Vagina (tissue), 2 donors: ENCODE data around the gene PRKAR1B. TPM values are rescaled to one million over a fixed set of nuclear protein-coding genes. Genes with fewer than 3 reads are reported as not detected.

Source experiments
- DNase-seq, 2 donors: peaks; one replicate each; pipeline ENCODE4 v3.0.0-alpha.2; 2017; ENCODE audit errors: extremely low spot score in 2 of 2
- H3K27ac ChIP-seq: fragments of 200-600 bp; sonication (generic); one replicate; pipeline ENCODE4 v1.5.1; 2019
- H3K27me3 ChIP-seq: fragments of 200-600 bp; sonication (generic); one replicate; pipeline ENCODE4 v1.5.1; 2019
- H3K36me3 ChIP-seq, 2 donors: fragments of 200-600 bp; sonication (generic); one replicate each; pipeline ENCODE4 v1.5.1; 2017 to 2019
- H3K4me1 ChIP-seq: fragments of 200-600 bp; sonication (generic); one replicate; pipeline ENCODE4 v1.5.1; 2019
- H3K4me3 ChIP-seq, 2 donors: fragments of 200-600 bp; sonication (generic); 1 replicate in 1 of 2; 2 replicates in 1 of 2; pipeline ENCODE4 v1.5.1; 2016 to 2019
- H3K9me3 ChIP-seq: fragments of 200-600 bp; sonication (generic); one replicate; pipeline ENCODE4 v1.5.1; 2019
- POLR2A ChIP-seq, 2 donors: fragments of 450-650 bp; IDR thresholded peaks; one replicate each; pipeline ENCODE4 v1.6.1; 2017; ENCODE audit warnings: antibody characterized with exemption in 2 of 2, mild to moderate bottlenecking in 2 of 2, moderate library complexity in 2 of 2
- POLR2AphosphoS5 ChIP-seq, 2 donors: sonication (generic); formaldehyde crosslinking; IDR thresholded peaks; one replicate each; pipeline ENCODE4 v1.9.0; 2017; ENCODE audit warnings: antibody characterized with exemption in 2 of 2, mild to moderate bottlenecking in 2 of 2, low read depth in 1 of 2; ENCODE audit not compliant: insufficient read depth in 1 of 2
- intact Hi-C: fragments of 100-400 bp; cut with DNase I; formaldehyde crosslinking; loops from one replicate; pipeline ENCODE4 v1.15.1; 2023
- total RNA-seq: library from RNA; depleted of rRNA; stranded (reverse); fragments of >200 nt; gene quantifications from one replicate; pipeline ENCODE4 v1.2.3, GENCODE V29; 2016
- TF ChIP-seq, protein P1 (sequence below), 3 experiments: fragments of 450-650 bp in 2 of 3; fragments of 200-600 bp in 1 of 3; sonication (generic) in 1 of 3; IDR thresholded peaks; one replicate each; pipeline ENCODE4 v1.5.1; 2017 to 2019; ENCODE audit warnings: antibody characterized with exemption in 3 of 3, mild to moderate bottlenecking in 2 of 3, moderate library complexity in 2 of 3

The PRKAR1B gene
- total RNA-seq, 1 donor from 2014 or later: 31.4 TPM

DNA sequence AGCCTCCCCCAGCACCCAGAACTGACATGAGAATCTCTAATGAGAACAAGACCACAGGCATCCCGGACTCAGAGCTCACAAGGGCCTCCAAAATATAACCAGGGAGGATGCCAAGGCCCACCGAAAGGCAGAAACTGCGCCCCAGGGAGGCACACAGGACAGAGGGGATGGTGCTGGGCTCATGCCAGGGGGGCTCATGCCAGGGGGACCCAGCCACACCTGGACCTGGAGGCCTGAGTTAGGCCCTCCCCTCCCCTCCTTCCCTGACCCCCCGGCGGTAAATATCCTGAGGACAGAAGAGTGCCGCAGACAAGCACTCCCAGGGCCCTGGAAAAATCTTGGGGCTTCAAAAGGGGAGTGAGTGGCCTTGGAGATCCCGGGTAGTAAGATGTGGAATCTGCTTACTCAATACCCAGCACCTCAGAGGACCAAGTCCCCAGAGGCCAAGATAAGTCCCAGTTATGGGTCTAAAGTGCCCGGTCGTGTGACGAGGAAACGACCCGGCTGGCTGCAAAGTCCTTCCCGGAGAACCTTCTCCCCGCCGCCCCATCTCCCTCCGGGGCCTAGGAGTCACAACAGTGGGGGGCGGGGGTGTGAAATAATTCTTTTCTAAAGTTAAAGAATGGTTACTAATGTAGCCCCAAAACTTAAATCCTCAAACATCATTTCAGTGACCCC is 219.3 kb downstream of the PRKAR1B start:
- peaks cover 0 to 5% of the 10 kb centered on the region in 2 donors for H3K36me3 ChIP-seq

DNA sequence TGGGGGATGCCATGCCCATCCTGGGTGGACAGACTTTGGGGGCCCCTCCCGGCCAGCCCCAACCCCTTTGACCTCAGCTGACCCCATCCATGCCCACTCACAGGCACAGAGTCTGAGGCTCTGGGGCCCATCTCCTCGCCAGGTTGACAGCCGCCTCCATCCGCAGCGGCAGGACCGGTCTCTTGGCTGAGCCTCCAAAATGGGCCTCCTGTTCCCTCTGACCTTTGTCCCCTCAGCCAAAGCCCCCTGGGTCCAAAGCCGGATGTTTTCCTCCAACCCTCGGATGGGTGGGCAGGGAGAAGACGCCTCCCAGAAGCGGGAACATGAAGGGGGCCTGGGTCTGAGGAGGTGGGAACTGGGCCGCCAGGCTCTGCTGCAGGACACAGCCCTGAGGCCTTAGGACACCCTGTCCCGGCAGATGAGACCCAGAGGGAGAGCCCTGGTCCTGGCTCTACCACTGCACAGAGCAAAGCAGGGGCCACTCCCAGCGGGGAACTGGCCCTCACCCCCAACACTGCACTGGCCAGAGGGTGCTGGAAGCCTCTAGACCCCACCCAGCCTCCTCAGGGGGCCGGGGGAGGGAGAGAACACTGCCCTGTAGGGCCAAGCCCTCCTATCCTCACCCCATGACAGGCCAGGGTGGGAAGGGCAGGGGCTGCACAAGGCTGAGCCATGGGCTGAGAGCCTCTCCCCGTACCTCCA is 220.0 kb downstream of the PRKAR1B start:
- H3K27me3 ChIP-seq: no peaks in the 10 kb centered on the region
- H3K4me1 ChIP-seq: peaks cover 22% of the 10 kb centered on the region
- H3K4me3 ChIP-seq: no peak overlapping the region
- no peaks in the 10 kb centered on the region for H3K9me3 ChIP-seq
- no peak for DNase-seq
- intact Hi-C loops: no loop called here
- H3K27ac ChIP-seq: no peak overlapping the region
- TF ChIP-seq, protein P1, sequence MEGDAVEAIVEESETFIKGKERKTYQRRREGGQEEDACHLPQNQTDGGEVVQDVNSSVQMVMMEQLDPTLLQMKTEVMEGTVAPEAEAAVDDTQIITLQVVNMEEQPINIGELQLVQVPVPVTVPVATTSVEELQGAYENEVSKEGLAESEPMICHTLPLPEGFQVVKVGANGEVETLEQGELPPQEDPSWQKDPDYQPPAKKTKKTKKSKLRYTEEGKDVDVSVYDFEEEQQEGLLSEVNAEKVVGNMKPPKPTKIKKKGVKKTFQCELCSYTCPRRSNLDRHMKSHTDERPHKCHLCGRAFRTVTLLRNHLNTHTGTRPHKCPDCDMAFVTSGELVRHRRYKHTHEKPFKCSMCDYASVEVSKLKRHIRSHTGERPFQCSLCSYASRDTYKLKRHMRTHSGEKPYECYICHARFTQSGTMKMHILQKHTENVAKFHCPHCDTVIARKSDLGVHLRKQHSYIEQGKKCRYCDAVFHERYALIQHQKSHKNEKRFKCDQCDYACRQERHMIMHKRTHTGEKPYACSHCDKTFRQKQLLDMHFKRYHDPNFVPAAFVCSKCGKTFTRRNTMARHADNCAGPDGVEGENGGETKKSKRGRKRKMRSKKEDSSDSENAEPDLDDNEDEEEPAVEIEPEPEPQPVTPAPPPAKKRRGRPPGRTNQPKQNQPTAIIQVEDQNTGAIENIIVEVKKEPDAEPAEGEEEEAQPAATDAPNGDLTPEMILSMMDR (IDR thresholded peaks at IDR 0.05): no peak
- TF ChIP-seq POLR2AphosphoS5 (IDR thresholded peaks at IDR 0.05; ENCODE audit: insufficient read depth in 1 of 2, low read depth in 1 of 2) (no peak), POLR2A (IDR thresholded peaks at IDR 0.05) (no peak)
- peaks cover 0 to 5% of the 10 kb centered on the region in 2 donors for H3K36me3 ChIP-seq

More for the DNA sequence above, 219.3 kb downstream of the PRKAR1B start:
- intact Hi-C loops: no loop called here
- H3K27me3 ChIP-seq: no peaks in the 10 kb centered on the region
- TF ChIP-seq POLR2AphosphoS5 (IDR thresholded peaks at IDR 0.05; ENCODE audit: insufficient read depth in 1 of 2, low read depth in 1 of 2) (no peak), POLR2A (IDR thresholded peaks at IDR 0.05) (no peak)
- TF ChIP-seq, protein P1 (IDR thresholded peaks at IDR 0.05): no peak
- peaks cover 29% of the 10 kb centered on the region for H3K4me1 ChIP-seq
- no peak for DNase-seq
- no peak overlapping the region for H3K27ac ChIP-seq
- no peak overlapping the region for H3K4me3 ChIP-seq
- no peaks in the 10 kb centered on the region for H3K9me3 ChIP-seq

DNA sequence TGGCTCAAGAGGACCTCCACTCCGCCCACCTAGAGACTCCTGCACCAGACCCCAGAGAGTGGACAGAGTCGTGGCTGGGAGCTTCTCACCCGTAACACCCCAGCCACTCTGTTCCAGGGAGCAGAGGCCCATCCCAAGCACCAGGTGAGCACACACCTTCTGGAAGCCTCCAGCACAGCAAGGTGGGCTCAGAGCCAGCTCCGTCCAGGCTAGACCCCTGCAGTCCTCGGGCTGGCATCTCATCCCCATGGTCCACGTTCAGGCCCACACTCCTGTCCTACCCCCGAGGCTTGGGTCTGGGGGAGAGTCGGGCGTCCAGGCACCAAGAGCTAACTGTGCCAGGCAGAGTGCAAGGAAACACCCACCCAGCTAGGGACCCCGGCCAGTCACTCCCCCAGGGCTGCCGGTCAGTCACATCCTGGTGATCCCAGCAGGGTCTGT is 220.7 kb downstream of the PRKAR1B start:
- intact Hi-C loops: no loop called here
- Histone ChIP-seq H3K27ac (no peak overlapping the region), H3K9me3 (no peaks in the 10 kb centered on the region), H3K27me3 (no peaks in the 10 kb centered on the region), H3K4me3 (no peak overlapping the region), H3K36me3 (peaks cover 0 to 5% of the 10 kb centered on the region in 2 donors), H3K4me1 (peaks cover 20% of the 10 kb centered on the region)
- DNase-seq: no peak
- no peak for TF ChIP-seq POLR2A (IDR thresholded peaks at IDR 0.05)
- TF ChIP-seq, protein P1 (IDR thresholded peaks at IDR 0.05): no peak
- TF ChIP-seq POLR2AphosphoS5 (IDR thresholded peaks at IDR 0.05; ENCODE audit: insufficient read depth in 1 of 2, low read depth in 1 of 2): no peak

DNA sequence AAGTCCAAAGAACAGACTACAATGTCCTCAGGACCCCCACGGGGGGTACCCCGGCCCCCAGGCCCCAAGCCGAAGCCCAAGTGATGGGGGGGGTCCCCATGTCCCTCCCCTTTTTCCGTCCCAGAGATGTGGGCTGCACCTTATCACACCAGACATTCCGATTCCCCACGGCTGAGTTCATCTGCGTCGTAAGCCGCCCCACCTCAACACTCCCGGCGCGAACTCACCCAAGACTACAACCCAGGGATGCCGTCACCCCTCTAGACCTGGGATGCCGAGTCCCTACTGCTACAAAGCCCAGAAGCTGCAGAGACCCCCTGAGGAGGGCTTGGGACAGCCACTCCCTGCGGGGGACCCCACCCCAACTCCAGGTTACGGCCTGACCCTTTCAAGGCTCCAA is 221.9 kb downstream of the PRKAR1B start:
- H3K27me3 ChIP-seq: no peaks in the 10 kb centered on the region
- TF ChIP-seq POLR2AphosphoS5 (IDR thresholded peaks at IDR 0.05; ENCODE audit: insufficient read depth in 1 of 2, low read depth in 1 of 2) (no peak), POLR2A (IDR thresholded peaks at IDR 0.05) (no peak)
- H3K36me3 ChIP-seq: peaks cover 0 to 12% of the 10 kb centered on the region in 2 donors
- H3K27ac ChIP-seq: no peak overlapping the region
- intact Hi-C loops: no loop called here
- no peak for DNase-seq
- no peak overlapping the region for H3K4me3 ChIP-seq
- H3K9me3 ChIP-seq: no peaks in the 10 kb centered on the region
- H3K4me1 ChIP-seq: peaks cover 20% of the 10 kb centered on the region

DNA sequence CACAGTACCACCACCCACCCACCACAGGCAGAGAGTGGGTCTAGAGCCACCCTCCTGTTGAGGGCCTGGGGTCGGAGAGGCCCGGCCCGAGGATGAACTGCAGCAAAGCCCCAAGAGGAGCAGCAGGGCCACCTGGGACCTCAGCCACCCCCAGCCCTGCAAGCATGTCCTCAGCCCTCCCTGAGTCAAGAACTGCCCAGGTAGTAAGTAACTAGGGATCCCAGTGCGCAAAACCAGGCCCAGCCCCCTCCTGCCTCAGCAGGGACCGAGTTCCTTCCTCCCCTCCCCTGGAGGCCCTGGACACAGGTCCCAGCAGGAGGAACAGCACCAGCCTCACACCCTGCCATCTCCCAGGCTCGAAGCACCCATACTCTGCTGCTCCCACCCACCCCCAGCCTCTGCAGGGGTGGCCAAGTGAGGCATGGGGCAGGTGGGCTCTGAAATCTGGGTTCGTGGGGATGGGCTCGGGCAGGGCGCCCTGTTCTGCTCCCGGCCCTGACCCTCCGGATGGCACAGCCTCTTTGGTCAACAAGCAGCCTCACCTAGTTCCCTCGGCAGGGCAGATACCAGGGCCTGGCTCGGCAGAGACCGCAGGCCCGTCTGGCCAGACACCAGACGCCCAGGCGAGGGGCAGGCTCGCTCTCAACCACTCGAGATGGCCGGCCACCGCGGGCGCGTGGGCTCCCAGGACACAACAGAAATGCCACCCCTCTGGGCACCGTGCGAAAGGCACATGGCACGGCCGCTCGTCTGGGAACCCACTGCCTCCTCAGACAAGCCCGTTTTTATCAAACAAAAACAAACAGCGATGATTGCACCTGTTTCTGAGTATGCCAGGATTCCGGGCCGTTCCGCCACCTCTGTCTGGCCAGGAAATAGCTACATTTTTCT is 222.6 kb downstream of the PRKAR1B start:
- H3K36me3 ChIP-seq: peaks cover 0 to 15% of the 10 kb centered on the region in 2 donors
- no peaks in the 10 kb centered on the region for H3K9me3 ChIP-seq
- no peaks in the 10 kb centered on the region for H3K27me3 ChIP-seq
- H3K4me1 ChIP-seq: peaks cover 20% of the 10 kb centered on the region
- H3K27ac ChIP-seq: no peak overlapping the region
- no peak overlapping the region for H3K4me3 ChIP-seq
- intact Hi-C loops: no loop called here
- no peak for TF ChIP-seq POLR2AphosphoS5 (IDR thresholded peaks at IDR 0.05; ENCODE audit: insufficient read depth in 1 of 2, low read depth in 1 of 2)
- TF ChIP-seq, protein P1 (IDR thresholded peaks at IDR 0.05): no peak
- no peak for DNase-seq
